Endothelial cell of umbilical vein (primary cell): ENCODE results near the gene RNF144B.

Experiments used
- CTCF ChIP-seq, 2 donors: IDR thresholded peaks; 1 replicate in 1 of 2; 2 replicates in 1 of 2; pipeline ENCODE4 v1.5.1; 2011; ENCODE audit warnings: low read length in 2 of 2, mild to moderate bottlenecking in 2 of 2, moderate library complexity in 2 of 2, control low read depth in 1 of 2, inconsistent platforms in 1 of 2, low read depth in 1 of 2; ENCODE audit not compliant: insufficient read depth in 1 of 2; ENCODE audit errors: extremely low read depth in 1 of 2
- EZH2 ChIP-seq: IDR thresholded peaks from 2 replicates; pipeline ENCODE4 v1.6.1; 2012; ENCODE audit warnings: borderline replicate concordance, low read depth, mild to moderate bottlenecking, moderate library complexity, low read length, inconsistent platforms; ENCODE audit not compliant: severe bottlenecking
- POLR2A ChIP-seq: IDR thresholded peaks from 2 replicates; pipeline ENCODE4 v1.6.1; 2012; ENCODE audit warnings: low read depth, mild to moderate bottlenecking, control low read depth, low read length
- POLR2AphosphoS5 ChIP-seq: IDR thresholded peaks from 2 replicates; pipeline ENCODE4 v1.6.1; 2012; ENCODE audit warnings: low read depth, mild to moderate bottlenecking, control low read depth, low read length, moderate library complexity; ENCODE audit not compliant: insufficient read depth

GRCh38 chr6:18444111-18444510 is 57.0 kb downstream of the RNF144B start:
- TF ChIP-seq CTCF (IDR thresholded peaks at IDR 0.05; ENCODE audit: extremely low read depth in 1 of 2, insufficient read depth in 1 of 2, low read depth in 1 of 2, low read length in 2 of 2), result no peak
- no peak for TF ChIP-seq POLR2AphosphoS5
- no peak for TF ChIP-seq POLR2A
- no peak for TF ChIP-seq EZH2
